AG09319 (cell line): ENCODE measurements around the gene NT5C2.

Source experiments
- DNase-seq: peaks from one replicate; pipeline ENCODE4 v3.0.0-alpha.2; 2010; ENCODE audit warnings: low read depth; ENCODE audit errors: extremely low read depth
- CTCF ChIP-seq: IDR thresholded peaks from 2 replicates; pipeline ENCODE4 v1.5.1; 2011; ENCODE audit warnings: low read depth, mild to moderate bottlenecking, inconsistent platforms, low read length, moderate library complexity

Gene NT5C2

GRCh38 chr10:103053659-103054581 is 139.2 kb downstream of the NT5C2 start:
- DNase-seq = peak; percentile 63
- TF ChIP-seq CTCF = peak; percentile 66

- no peak for DNase-seq
- no peak for TF ChIP-seq CTCF
Observed at GRCh38 chr10:103049237-103049636, 143.8 kb downstream of the NT5C2 start.

GRCh38 chr10:103047381-103047780 is 145.7 kb downstream of the NT5C2 start:
- DNase-seq = no peak
- no peak for TF ChIP-seq CTCF

GRCh38 chr10:103045961-103046360 is 147.1 kb downstream of the NT5C2 start:
- TF ChIP-seq CTCF = no peak
- no peak for DNase-seq

- DNase-seq = peak; percentile 67
- TF ChIP-seq CTCF = no peak
Observed at GRCh38 chr10:103044942-103045489, 148.1 kb downstream of the NT5C2 start.

GRCh38 chr10:103042908-103043307 is 150.2 kb downstream of the NT5C2 start:
- no peak for DNase-seq
- TF ChIP-seq CTCF = no peak

- TF ChIP-seq CTCF = no peak
Observed at GRCh38 chr10:103042129-103042528, 150.9 kb downstream of the NT5C2 start.

More at GRCh38 chr10:103042129-103042528, 150.9 kb downstream of the NT5C2 start:
- no peak for DNase-seq
